K562 (cell line): ENCODE results near the gene HOXA11. TPM values are rescaled to one million over a fixed set of nuclear protein-coding genes. Genes with fewer than 3 reads are reported as not detected.

Source experiments
- ATAC-seq: fragments of 200-7000 bp; cut with Tn5 transposase; 3 replicates; pipeline ENCODE4 v1.9.1; 2020; ENCODE audit warnings: moderate library complexity
- BruUV-seq: library from RNA; stranded (reverse); fragments of 400-500 nt; replicated peaks from 2 replicates; lab custom pipeline; 2021; lab: Mats Ljungman, UMichigan
- CTCF ChIA-PET: fragments of 300-600 bp; formaldehyde crosslinking; extraction: SDS; loops from one replicate; lab custom pipeline; 2021; ENCODE audit warnings: low intra/inter-chr PET ratio; lab: Yijun Ruan, JAX
- POLR2A ChIA-PET: fragments of 300-600, 350-650 bp; sonication (Branson Sonifier 250); formaldehyde crosslinking; extraction: SDS; loops from one replicate; lab custom pipeline; 2021; ENCODE audit warnings: antibody characterized with exemption, inconsistent platforms; lab: Yijun Ruan, JAX
- DNase-seq, 4 experiments: peaks; one replicate each; pipeline versions ENCODE4 v3.0.0 to v3.0.0-alpha.2; 2011 to 2018; ENCODE audit warnings: low spot score in 3 of 4, mixed read lengths in 3 of 4; ENCODE audit errors: extremely low read depth in 1 of 4
- FAIRE-seq: peaks from 2 replicates; lab custom pipeline; 2011; peaks lifted over from hg19 to GRCh38; lab: Jason Lieb, UNC
- H2AFZ ChIP-seq: 2 replicates; pipeline ENCODE4 v1.6.0; 2011; ENCODE audit warnings: low read depth, low read length, control low read depth, inconsistent platforms
- H3K27ac ChIP-seq: fragments of 200-600 bp; 3 replicates; pipeline ENCODE4 v1.8.0; 2011; ENCODE audit warnings: low read depth, mild to moderate bottlenecking, control low read depth, inconsistent platforms, low read length, moderate library complexity, mixed read lengths; ENCODE audit errors: extremely low read depth
- H3K27me3 ChIP-seq, 2 experiments: fragments of 300-600 bp in 1 of 2; 2 replicates in 1 of 2; 3 replicates in 1 of 2; pipeline versions ENCODE4 v1.6.0 to v1.8.0; 2011; ENCODE audit warnings: inconsistent platforms in 2 of 2, low read length in 2 of 2, mild to moderate bottlenecking in 1 of 2, mixed read lengths in 1 of 2, moderate library complexity in 1 of 2; ENCODE audit not compliant: control insufficient read depth in 2 of 2, insufficient read depth in 2 of 2
- H3K36me3 ChIP-seq: fragments of 300-600 bp; 3 replicates; pipeline ENCODE4 v1.8.0; 2011; ENCODE audit warnings: mild to moderate bottlenecking, low read length, inconsistent platforms; ENCODE audit not compliant: control insufficient read depth, insufficient read depth
- H3K4me1 ChIP-seq, 2 experiments: fragments of 200-600 bp in 1 of 2; replicated peaks in 1 of 2; 2 replicates in 1 of 2; 3 replicates in 1 of 2; pipeline versions ENCODE4 v1.5.1 to v1.8.0; 2011; ENCODE audit warnings: inconsistent platforms in 2 of 2, low read length in 2 of 2, mild to moderate bottlenecking in 1 of 2, mixed read lengths in 1 of 2, moderate library complexity in 1 of 2; ENCODE audit not compliant: control insufficient read depth in 2 of 2, insufficient read depth in 2 of 2
- H3K4me2 ChIP-seq: 2 replicates; pipeline ENCODE4 v1.6.1; 2011; ENCODE audit warnings: low read length, control low read depth, inconsistent platforms, mixed read lengths; ENCODE audit not compliant: insufficient read depth
- H3K4me3 ChIP-seq: fragments of 200-600 bp; sonication (generic), shearing (Covaris generic); 2 replicates; pipeline ENCODE4 v1.5.1; 2016; ENCODE audit warnings: control low read depth, inconsistent platforms
- H3K79me2 ChIP-seq: fragments of 200-600 bp; 3 replicates; pipeline ENCODE4 v1.8.0; 2011; ENCODE audit warnings: low read length, inconsistent platforms; ENCODE audit not compliant: control insufficient read depth, insufficient read depth
- H3K9ac ChIP-seq, 2 experiments: 2 replicates each; pipeline versions ENCODE4 v1.6.0 to v1.6.1; 2011; ENCODE audit warnings: low read depth in 2 of 2, low read length in 2 of 2, control low read depth in 1 of 2, inconsistent platforms in 1 of 2, mild to moderate bottlenecking in 1 of 2, mixed read lengths in 1 of 2; ENCODE audit not compliant: insufficient read depth in 1 of 2
- H3K9me1 ChIP-seq: one replicate; pipeline ENCODE4 v1.6.0; 2011; ENCODE audit warnings: inconsistent platforms, mild to moderate bottlenecking, low read length, moderate library complexity; ENCODE audit not compliant: control insufficient read depth, insufficient read depth
- H3K9me3 ChIP-seq: replicated peaks from 2 replicates; pipeline ENCODE4 v1.5.1; 2011; ENCODE audit warnings: low read depth, low read length, inconsistent platforms; ENCODE audit not compliant: control insufficient read depth, insufficient read depth
- H4K20me1 ChIP-seq: replicated peaks from 2 replicates; pipeline ENCODE4 v1.6.1; 2011; ENCODE audit warnings: low read length, inconsistent platforms, mixed read lengths; ENCODE audit not compliant: control insufficient read depth, insufficient read depth
- HNRNPL ChIP-seq: fragments of 200-400 bp; formaldehyde crosslinking; IDR thresholded peaks from 2 replicates; pipeline ENCODE4 v1.6.1; 2017; ENCODE audit warnings: low read depth, mild to moderate bottlenecking, low read length
- MCM2 ChIP-seq: fragments of 450-650 bp; IDR thresholded peaks from 2 replicates; pipeline ENCODE4 v1.6.1; 2017; ENCODE audit warnings: low read depth, mild to moderate bottlenecking
- NEUROD1 ChIP-seq: fragments of 150-350 bp; IDR thresholded peaks from 2 replicates; pipeline ENCODE4 v1.6.1; 2014; ENCODE audit warnings: borderline replicate concordance, low read length, low read depth; ENCODE audit not compliant: partially characterized antibody
- SIX5 ChIP-seq, 2 experiments: IDR thresholded peaks; 2 replicates each; pipeline ENCODE4 v1.6.1; 2011; ENCODE audit warnings: low read length in 2 of 2, borderline replicate concordance in 1 of 2, low read depth in 1 of 2, mild to moderate bottlenecking in 1 of 2, moderate library complexity in 1 of 2; ENCODE audit not compliant: insufficient read depth in 1 of 2
- SOX6 ChIP-seq: fragments of 450-650 bp; IDR thresholded peaks from 2 replicates; pipeline ENCODE4 v1.6.1; 2014; ENCODE audit warnings: mild to moderate bottlenecking
- ZKSCAN8 ChIP-seq: fragments of 200-800 bp; sonication (Bioruptor generic); IDR thresholded peaks from 2 replicates; pipeline ENCODE4 v1.6.1; 2016; ENCODE audit warnings: missing genetic modification characterization, missing compliant biosample characterization
- WGBS: fragments of 100-300 bp; shearing (Covaris generic); methylation state at CpG from one replicate; pipeline ENCODE4 v1.1.6; 2016; ENCODE audit warnings: low coverage, mixed read lengths; ENCODE audit not compliant: insufficient coverage; ENCODE audit errors: missing lambda C conversion rate; 5-methylcytosine and 5-hydroxymethylcytosine counted together
- in situ Hi-C: fragments of 300-500 bp; cut with MboI; formaldehyde crosslinking; loops from 4 replicates; pipeline ENCODE4 v1.15.0; 2018; ENCODE audit warnings: inconsistent platforms, mixed read lengths
- intact Hi-C: fragments of 100-400 bp; cut with micrococcal nuclease; formaldehyde crosslinking; loops from 2 replicates; pipeline ENCODE4 v1.14.2; 2022
- polyA plus RNA-seq, 8 experiments: library from polyadenylated mRNA; depleted of rRNA in 4 of 8; stranded (reverse) in 5 of 8; unstranded in 3 of 8; fragments of >200 nt; fragmentation: Nextera tagmentation in 2 of 8; fragmentation: Illumina TruSeq in 1 of 8; extraction: Ambion mirVana in 2 of 8; extraction: Trizol in 1 of 8; gene quantifications; 2 replicates each; pipeline versions ENCODE4 v1.2.1 to v1.2.3, GENCODE V29; 2011 to 2014; ENCODE audit warnings: inconsistent platforms in 1 of 8, missing spikeins in 1 of 8
- total RNA-seq, 7 experiments: library from RNA; depleted of rRNA in 6 of 7; stranded (reverse); fragments of >200 nt in 6 of 7; fragmentation: Illumina TruSeq in 2 of 7; extraction: Trizol in 2 of 7; gene quantifications; 2 replicates each; pipeline versions ENCODE4 v1.2.1 to v1.2.3, GENCODE V29; 2011 to 2021; ENCODE audit warnings: low replicate concordance in 1 of 7
- TF ChIP-seq, protein P1 (sequence below), 3 experiments: fragments of 200-800 bp in 1 of 3; fragments of 250-450 bp in 1 of 3; fragments of 450-650 bp in 1 of 3; sonication (Bioruptor Pico) in 1 of 3; sonication (Bioruptor generic) in 1 of 3; formaldehyde crosslinking in 1 of 3; IDR thresholded peaks; 2 replicates each; pipeline versions ENCODE4 v1.6.1 to v1.8.0; 2016 to 2022; ENCODE audit warnings: mild to moderate bottlenecking in 2 of 3, missing genetic modification characterization in 2 of 3, missing compliant biosample characterization in 1 of 3, moderate library complexity in 1 of 3
- TF ChIP-seq, protein P2 (sequence below): fragments of 200-400 bp; formaldehyde crosslinking; IDR thresholded peaks from 2 replicates; pipeline ENCODE4 v1.6.1; 2017; ENCODE audit warnings: mild to moderate bottlenecking, low read depth, low read length, moderate library complexity

Gene HOXA11
- total and polyA plus RNA-seq, 9 of the 15 experiments (the other 6 are each of a cell fraction or from before 2014, with no cell fraction given), result not detected

GRCh38 chr7:27142580-27143022, 42.4 kb downstream of the HOXA11 start:
- TF ChIP-seq NEUROD1 (no peak), MCM2 (no peak), HNRNPL (no peak)
- DNase-seq, result no peak
- FAIRE-seq, result no peak
- no peaks in the 10 kb centered on the region for H4K20me1 ChIP-seq
- no peak overlapping the region for H3K4me3 ChIP-seq
- no peaks in the 10 kb centered on the region for H3K9me3 ChIP-seq
- peaks cover 0 to 20% of the 10 kb centered on the region in 2 experiments; a peak in 2 of 5 replicates for H3K4me1 ChIP-seq
- H2AFZ ChIP-seq, result no peak overlapping the region
- ChIA-PET CTCF (no interaction called here), POLR2A (no interaction called here)
- peaks cover 27 to 83% of the 10 kb centered on the region in 2 experiments for H3K27me3 ChIP-seq
- no peak overlapping the region for H3K9ac ChIP-seq
- H3K9me1 ChIP-seq, result no peaks in the 10 kb centered on the region
- 21% methylated on average over 22 of the region's 29 CpGs for WGBS
- intact Hi-C loops, result no loop called here
- no peaks in the 10 kb centered on the region for H3K36me3 ChIP-seq
- in situ Hi-C loops, result loop anchor here (10.0 kb wide), 1 partner anchor 288 kb away; no protein-coding TSS in a partner anchor
- no peaks in the 10 kb centered on the region for H3K79me2 ChIP-seq
- no TSS peak for BruUV-seq
- H3K4me2 ChIP-seq, result no peak overlapping the region
- H3K27ac ChIP-seq, result no peak overlapping the region
- no peak for ATAC-seq

DNA sequence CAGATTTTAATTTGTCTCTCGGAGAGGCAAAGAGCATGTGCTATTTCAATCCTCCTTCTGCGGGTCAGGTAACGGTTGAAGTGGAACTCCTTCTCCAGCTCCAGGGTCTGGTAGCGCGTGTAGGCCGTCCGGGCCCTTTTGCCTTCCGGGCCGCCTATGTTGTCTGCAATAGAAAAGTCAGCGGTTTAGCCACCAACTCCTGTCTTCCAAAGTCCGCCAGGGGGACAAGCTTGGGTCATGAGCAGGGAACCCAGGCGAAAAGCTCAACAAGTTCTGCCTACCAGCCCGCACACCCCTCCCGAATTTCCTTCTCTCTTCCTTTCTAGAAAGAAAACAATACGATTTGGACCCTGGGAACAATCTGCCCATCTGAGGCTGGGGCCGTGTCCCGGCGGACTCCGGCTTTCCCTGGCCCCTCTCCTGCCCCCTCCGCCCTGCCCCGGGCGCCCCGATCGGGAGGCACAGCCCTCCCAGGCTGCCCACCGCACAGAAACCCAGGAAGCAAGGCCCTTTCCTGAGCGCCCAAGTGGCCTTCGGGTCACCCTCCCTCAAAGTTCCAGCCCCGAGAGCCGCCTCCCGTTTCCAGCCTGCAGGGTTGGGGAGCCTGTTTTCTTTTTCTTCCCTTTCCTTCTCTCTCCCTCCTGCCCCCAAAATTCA, 43.0 kb downstream of the HOXA11 start:
- no peak overlapping the region for H3K4me3 ChIP-seq
- no peak overlapping the region for H3K9ac ChIP-seq
- DNase-seq (no peak), ATAC-seq (no peak), FAIRE-seq (no peak)
- H3K27me3 ChIP-seq, result peaks cover 28 to 81% of the 10 kb centered on the region in 2 experiments
- no peaks in the 10 kb centered on the region for H3K9me3 ChIP-seq
- no peak overlapping the region for H2AFZ ChIP-seq
- no peak overlapping the region for H3K27ac ChIP-seq
- 21% methylated on average over 25 of the region's 30 CpGs for WGBS
- intact Hi-C loops, result no loop called here
- in situ Hi-C loops, result loop anchor here (10.0 kb wide), 1 partner anchor 287 kb away; no protein-coding TSS in a partner anchor
- ChIA-PET CTCF (no interaction called here), POLR2A (no interaction called here)
- peaks cover 0 to 20% of the 10 kb centered on the region in 2 experiments; a peak in 2 of 5 replicates for H3K4me1 ChIP-seq
- no peak overlapping the region for H3K4me2 ChIP-seq
- BruUV-seq, result no TSS peak
- H3K79me2 ChIP-seq, result no peaks in the 10 kb centered on the region
- no peaks in the 10 kb centered on the region for H3K9me1 ChIP-seq
- no peaks in the 10 kb centered on the region for H3K36me3 ChIP-seq
- H4K20me1 ChIP-seq, result no peaks in the 10 kb centered on the region
- TF ChIP-seq, protein P1, sequence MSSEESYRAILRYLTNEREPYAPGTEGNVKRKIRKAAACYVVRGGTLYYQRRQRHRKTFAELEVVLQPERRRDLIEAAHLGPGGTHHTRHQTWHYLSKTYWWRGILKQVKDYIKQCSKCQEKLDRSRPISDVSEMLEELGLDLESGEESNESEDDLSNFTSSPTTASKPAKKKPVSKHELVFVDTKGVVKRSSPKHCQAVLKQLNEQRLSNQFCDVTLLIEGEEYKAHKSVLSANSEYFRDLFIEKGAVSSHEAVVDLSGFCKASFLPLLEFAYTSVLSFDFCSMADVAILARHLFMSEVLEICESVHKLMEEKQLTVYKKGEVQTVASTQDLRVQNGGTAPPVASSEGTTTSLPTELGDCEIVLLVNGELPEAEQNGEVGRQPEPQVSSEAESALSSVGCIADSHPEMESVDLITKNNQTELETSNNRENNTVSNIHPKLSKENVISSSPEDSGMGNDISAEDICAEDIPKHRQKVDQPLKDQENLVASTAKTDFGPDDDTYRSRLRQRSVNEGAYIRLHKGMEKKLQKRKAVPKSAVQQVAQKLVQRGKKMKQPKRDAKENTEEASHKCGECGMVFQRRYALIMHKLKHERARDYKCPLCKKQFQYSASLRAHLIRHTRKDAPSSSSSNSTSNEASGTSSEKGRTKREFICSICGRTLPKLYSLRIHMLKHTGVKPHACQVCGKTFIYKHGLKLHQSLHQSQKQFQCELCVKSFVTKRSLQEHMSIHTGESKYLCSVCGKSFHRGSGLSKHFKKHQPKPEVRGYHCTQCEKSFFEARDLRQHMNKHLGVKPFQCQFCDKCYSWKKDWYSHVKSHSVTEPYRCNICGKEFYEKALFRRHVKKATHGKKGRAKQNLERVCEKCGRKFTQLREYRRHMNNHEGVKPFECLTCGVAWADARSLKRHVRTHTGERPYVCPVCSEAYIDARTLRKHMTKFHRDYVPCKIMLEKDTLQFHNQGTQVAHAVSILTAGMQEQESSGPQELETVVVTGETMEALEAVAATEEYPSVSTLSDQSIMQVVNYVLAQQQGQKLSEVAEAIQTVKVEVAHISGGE (CRISPR knock-in tag; IDR thresholded peaks at IDR 0.05), result no peak
- TF ChIP-seq SOX6 (no peak), ZKSCAN8 (no peak), SIX5 (IDR thresholded peaks at IDR 0.05; ENCODE audit: borderline replicate concordance in 1 of 2, insufficient read depth in 1 of 2, low read depth in 1 of 2, low read length in 2 of 2) (no peak)
- TF ChIP-seq, protein P2, sequence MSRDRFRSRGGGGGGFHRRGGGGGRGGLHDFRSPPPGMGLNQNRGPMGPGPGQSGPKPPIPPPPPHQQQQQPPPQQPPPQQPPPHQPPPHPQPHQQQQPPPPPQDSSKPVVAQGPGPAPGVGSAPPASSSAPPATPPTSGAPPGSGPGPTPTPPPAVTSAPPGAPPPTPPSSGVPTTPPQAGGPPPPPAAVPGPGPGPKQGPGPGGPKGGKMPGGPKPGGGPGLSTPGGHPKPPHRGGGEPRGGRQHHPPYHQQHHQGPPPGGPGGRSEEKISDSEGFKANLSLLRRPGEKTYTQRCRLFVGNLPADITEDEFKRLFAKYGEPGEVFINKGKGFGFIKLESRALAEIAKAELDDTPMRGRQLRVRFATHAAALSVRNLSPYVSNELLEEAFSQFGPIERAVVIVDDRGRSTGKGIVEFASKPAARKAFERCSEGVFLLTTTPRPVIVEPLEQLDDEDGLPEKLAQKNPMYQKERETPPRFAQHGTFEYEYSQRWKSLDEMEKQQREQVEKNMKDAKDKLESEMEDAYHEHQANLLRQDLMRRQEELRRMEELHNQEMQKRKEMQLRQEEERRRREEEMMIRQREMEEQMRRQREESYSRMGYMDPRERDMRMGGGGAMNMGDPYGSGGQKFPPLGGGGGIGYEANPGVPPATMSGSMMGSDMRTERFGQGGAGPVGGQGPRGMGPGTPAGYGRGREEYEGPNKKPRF, result no peak
